HEK293 (cell line): ENCODE data around the gene PSG7.
"Not testable (repeated sequence)": the region's sequence is repeated elsewhere in the genome, so short reads cannot be mapped to it uniquely, and the experiment has no call there.

Source experiments
- CTCF ChIA-PET: fragments of 350-600 bp; formaldehyde crosslinking; extraction: SDS; loops from one replicate; lab custom pipeline; 2021; ENCODE audit warnings: antibody characterized with exemption; lab: Yijun Ruan, JAX
- POLR2A ChIA-PET: fragments of 300-600 bp; formaldehyde crosslinking; extraction: SDS; loops from one replicate; lab custom pipeline; 2020; ENCODE audit warnings: antibody characterized with exemption, inconsistent platforms; lab: Yijun Ruan, JAX
- H3K27ac ChIP-seq: fragments of 200-500 bp; sonication (Bioruptor generic); 2 replicates; pipeline ENCODE4 v1.5.1; 2014; ENCODE audit warnings: low read depth, low read length, control low read depth, inconsistent platforms; ENCODE audit errors: extremely low read depth
- H3K36me3 ChIP-seq, 2 experiments: fragments of 200-500 bp in 1 of 2; sonication (Bioruptor generic) in 1 of 2; 1 replicate in 1 of 2; 2 replicates in 1 of 2; pipeline ENCODE4 v1.5.1; 2014 to 2017; ENCODE audit warnings: inconsistent platforms in 2 of 2, low read length in 2 of 2; ENCODE audit not compliant: control insufficient read depth in 2 of 2, insufficient read depth in 1 of 2
- H3K4me1 ChIP-seq: fragments of 200-500 bp; sonication (Bioruptor generic); 2 replicates; pipeline ENCODE4 v1.5.1; 2014; ENCODE audit warnings: mild to moderate bottlenecking, low read length, inconsistent platforms; ENCODE audit not compliant: control insufficient read depth, insufficient read depth
- H3K4me3 ChIP-seq: 2 replicates; pipeline ENCODE4 v1.5.1; 2011; ENCODE audit warnings: low read depth, mild to moderate bottlenecking, control low read depth, low read length, moderate library complexity
- H3K9me3 ChIP-seq: fragments of 200-500 bp; sonication (Bioruptor generic); 2 replicates; pipeline ENCODE4 v1.5.1; 2014; ENCODE audit warnings: low read depth, low read length, inconsistent platforms; ENCODE audit not compliant: control insufficient read depth, insufficient read depth
- ZNF473 ChIP-seq: fragments of 450-650 bp; formaldehyde crosslinking; IDR thresholded peaks from 2 replicates; pipeline ENCODE4 v1.5.1; 2017; ENCODE audit warnings: missing biosample characterization, missing genetic modification characterization
- ZNF555 ChIP-seq: fragments of 450-650 bp; formaldehyde crosslinking; conservative IDR thresholded peaks from 2 replicates; pipeline ENCODE4 v1.5.1; 2017; ENCODE audit warnings: missing biosample characterization, mild to moderate bottlenecking, missing genetic modification characterization, inconsistent platforms
- TF ChIP-seq, protein P1 (sequence below): fragments of 450-650 bp; formaldehyde crosslinking; IDR thresholded peaks from 2 replicates; pipeline ENCODE4 v1.5.1; 2016; ENCODE audit warnings: missing biosample characterization, missing genetic modification characterization, low read depth
- TF ChIP-seq, protein P2 (sequence below): fragments of 450-650 bp; formaldehyde crosslinking; IDR thresholded peaks from 2 replicates; pipeline ENCODE4 v1.5.1; 2016; ENCODE audit warnings: missing biosample characterization, missing genetic modification characterization

The PSG7 gene

DNA sequence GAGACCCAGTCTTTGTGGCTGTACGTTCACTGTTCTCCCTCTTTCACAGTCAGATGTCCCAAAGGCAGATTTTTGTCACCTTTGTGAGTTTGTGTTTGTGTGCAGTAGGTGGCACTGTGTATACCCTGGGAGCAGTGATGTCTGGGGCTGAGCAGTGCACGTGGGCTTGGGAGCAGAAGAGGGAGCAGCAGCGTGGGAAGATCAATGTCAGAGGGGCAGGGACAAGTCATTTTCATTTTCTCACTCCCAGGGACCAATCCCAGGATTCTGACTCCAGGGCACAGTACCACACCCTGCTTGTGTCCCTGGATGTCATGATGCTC lies 17.3 kb downstream of the PSG7 start (continued):
- TF ChIP-seq, protein P1, sequence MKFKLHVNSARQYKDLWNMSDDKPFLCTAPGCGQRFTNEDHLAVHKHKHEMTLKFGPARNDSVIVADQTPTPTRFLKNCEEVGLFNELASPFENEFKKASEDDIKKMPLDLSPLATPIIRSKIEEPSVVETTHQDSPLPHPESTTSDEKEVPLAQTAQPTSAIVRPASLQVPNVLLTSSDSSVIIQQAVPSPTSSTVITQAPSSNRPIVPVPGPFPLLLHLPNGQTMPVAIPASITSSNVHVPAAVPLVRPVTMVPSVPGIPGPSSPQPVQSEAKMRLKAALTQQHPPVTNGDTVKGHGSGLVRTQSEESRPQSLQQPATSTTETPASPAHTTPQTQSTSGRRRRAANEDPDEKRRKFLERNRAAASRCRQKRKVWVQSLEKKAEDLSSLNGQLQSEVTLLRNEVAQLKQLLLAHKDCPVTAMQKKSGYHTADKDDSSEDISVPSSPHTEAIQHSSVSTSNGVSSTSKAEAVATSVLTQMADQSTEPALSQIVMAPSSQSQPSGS (tag by site-specific recombination): no peak
- TF ChIP-seq ZNF473: no peak
- TF ChIP-seq ZNF555 (tag by site-specific recombination): no peak
- TF ChIP-seq, protein P2, sequence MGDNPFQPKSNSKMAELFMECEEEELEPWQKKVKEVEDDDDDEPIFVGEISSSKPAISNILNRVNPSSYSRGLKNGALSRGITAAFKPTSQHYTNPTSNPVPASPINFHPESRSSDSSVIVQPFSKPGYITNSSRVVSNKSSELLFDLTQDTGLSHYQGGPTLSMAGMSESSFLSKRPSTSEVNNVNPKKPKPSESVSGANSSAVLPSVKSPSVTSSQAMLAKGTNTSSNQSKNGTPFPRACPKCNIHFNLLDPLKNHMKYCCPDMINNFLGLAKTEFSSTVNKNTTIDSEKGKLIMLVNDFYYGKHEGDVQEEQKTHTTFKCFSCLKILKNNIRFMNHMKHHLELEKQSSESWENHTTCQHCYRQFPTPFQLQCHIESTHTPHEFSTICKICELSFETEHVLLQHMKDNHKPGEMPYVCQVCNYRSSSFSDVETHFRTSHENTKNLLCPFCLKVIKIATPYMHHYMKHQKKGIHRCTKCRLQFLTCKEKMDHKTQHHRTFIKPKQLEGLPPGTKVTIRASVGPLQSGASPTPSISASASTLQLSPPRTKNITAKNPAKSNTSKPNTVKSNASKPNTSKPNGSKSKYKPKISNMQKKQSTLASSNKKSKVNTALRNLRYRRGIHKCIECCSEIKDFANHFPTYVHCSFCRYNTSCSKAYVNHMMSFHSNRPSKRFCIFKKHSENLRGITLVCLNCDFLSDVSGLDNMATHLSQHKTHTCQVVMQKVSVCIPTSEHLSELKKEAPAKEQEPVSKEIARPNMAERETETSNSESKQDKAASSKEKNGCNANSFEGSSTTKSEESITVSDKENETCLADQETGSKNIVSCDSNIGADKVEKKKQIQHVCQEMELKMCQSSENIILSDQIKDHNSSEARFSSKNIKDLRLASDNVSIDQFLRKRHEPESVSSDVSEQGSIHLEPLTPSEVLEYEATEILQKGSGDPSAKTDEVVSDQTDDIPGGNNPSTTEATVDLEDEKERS: no peak

DNA sequence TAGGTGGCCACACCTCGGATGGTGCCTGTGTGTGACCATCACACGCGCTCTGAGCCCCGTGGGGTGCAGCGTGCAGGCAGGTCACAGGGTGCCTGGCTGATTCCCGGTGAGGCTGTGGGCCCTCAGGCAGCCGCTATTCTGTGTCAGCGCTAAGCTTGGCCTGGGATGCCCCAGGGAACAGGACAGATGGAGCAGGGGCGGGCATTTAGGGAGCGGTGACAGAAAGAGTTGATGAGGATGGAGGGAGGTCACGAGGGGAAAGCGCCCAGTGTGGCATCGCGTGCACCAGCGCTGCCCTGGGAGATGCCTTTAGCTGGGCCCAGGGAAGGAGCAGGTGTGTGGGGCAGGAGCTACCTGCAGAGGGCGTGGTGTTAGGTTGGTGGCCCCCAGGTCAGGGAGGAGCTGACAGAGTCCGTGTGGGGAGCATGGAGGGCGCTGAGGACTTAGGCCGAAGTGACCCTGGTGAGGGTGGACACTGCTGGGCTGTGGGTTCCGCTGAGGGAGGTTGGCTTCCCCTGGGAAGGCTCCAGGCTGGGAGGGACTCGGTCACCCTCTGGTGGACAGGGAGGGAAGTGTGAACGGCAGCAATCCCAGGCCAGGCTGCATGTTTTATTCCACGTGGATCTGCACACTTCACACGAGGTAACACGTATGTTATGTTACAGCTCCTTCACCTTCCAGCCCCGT lies 17.8 kb downstream of the PSG7 start:
- H3K27ac ChIP-seq, H3K4me1 ChIP-seq, H3K36me3 ChIP-seq, H3K4me3 ChIP-seq, POLR2A ChIA-PET, H3K9me3 ChIP-seq: not testable (repeated sequence)
- CTCF ChIA-PET: interaction anchor here (0.6 to 1.3 kb wide), 6 partner anchors 11 to 392 kb away, joined by 3 to 4 read pairs (median 3); no protein-coding TSS in a partner anchor

DNA sequence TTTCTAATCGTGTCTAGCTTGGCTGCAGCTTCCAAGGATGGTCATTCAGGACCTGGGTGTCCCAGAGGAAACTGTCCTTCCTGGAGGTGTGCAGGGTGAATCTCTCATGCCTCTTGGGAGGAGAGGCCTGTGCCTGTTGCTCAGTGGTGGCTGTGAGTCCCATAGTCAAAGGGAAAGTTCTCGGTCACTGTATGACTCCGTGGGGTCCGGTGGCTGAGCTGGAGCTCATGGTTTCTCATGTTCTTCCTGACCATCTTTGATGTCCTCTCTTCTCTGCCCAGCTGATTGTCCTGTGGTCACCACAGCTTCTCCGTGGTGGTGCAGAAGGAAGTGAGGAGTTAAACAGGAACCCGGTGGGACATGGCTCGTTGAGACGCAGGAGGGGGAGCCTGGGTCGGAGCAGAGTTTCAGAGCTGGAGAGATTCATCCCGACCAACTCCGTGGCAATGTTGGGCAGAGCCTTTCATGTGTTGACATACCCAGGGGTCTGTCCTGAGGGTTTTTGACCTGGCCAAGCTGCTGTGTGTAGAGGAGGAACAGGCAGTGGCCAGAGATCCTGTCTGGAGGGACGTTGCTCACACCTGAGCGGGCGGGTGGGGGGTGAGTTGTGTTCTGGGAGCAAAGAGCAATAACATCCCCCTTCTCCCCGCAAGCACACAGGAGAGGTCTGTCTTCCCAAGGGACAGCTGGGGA lies 18.5 kb downstream of the PSG7 start:
- CTCF ChIA-PET: interaction anchor here (0.6 to 1.3 kb wide), 6 partner anchors 11 to 393 kb away, joined by 3 to 4 read pairs (median 3); no protein-coding TSS in a partner anchor
- POLR2A ChIA-PET, H3K4me3 ChIP-seq, H3K9me3 ChIP-seq, H3K4me1 ChIP-seq, H3K36me3 ChIP-seq, H3K27ac ChIP-seq: not testable (repeated sequence)

DNA sequence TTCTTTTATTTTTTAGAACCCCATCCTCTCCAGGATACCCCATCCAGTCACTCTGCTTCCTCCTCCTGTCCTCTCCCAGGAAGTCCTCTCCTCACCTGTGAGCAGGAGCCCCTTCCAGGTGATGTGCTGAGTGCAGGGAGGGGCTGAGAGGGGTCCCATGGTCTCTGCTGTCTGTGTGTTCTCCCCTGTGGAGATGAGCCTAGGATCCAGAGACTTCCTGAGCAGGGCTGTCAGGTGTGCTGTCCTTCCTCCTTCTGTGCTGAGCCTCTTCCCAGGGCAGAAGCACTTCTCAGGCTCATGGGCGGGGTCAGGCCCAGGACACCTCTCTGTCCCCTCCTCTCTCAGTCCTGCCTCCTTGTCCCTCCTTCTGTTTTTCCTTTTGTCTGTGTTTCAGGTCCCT lies 19.4 kb downstream of the PSG7 start, which contains the start of gene PSG6:
PSG6 (minus strand) TSS at position 261 of the 400 bp plus-strand sequence; CDS start at position 159, 102 bp downstream.
- CTCF ChIA-PET: interaction anchor here (0.6 kb wide), 1 partner anchor 347 kb away, joined by 3 read pairs; no protein-coding TSS in a partner anchor
- POLR2A ChIA-PET, H3K4me3 ChIP-seq, H3K36me3 ChIP-seq, H3K9me3 ChIP-seq, H3K4me1 ChIP-seq, H3K27ac ChIP-seq: not testable (repeated sequence)

DNA sequence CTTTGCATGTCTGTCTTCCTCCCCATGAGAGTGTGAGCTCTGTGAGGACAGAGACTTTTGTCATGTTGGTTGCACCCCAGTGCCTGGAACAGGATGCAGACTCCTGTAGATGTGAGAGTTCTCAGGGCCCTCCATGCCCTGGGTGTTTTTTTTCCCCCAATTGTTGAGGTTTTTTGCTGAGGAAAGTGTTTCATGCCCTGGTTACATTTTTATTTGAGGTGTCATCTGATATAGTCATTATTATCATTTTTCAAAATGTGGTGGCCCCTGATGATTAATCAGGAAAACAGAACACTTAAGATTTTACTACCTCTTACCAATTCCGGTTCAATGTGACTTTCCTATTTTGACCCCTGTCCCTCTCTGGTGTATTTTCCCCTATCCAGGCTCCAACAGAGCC lies 20.1 kb downstream of the PSG7 start:
- H3K4me1 ChIP-seq, POLR2A ChIA-PET, H3K9me3 ChIP-seq, H3K36me3 ChIP-seq, H3K27ac ChIP-seq, H3K4me3 ChIP-seq: not testable (repeated sequence)
- CTCF ChIA-PET: interaction anchor here (0.7 kb wide), 1 partner anchor 387 kb away, joined by 3 read pairs; no protein-coding TSS in a partner anchor

DNA sequence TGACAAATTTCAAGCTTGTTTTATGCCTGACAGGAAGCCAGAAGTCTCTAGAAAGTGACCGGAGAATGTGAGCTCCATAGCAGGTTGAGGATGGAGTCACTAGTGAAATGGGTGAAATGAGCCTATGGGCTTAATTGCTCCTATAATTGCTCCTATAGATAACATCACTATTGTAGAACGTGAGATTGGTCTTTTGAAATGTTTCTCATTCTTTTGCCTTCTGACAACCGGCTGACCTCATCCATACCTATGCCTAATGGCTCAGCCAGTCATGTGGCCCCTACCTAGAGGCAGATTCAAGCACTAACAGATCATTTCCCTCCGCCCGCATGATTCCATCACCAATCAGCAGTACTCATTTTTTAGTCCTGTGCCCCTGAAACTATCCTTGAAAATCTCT lies 23.5 kb downstream of the PSG7 start:
- POLR2A ChIA-PET, H3K4me1 ChIP-seq, H3K27ac ChIP-seq, H3K4me3 ChIP-seq, H3K9me3 ChIP-seq, H3K36me3 ChIP-seq: not testable (repeated sequence)
- CTCF ChIA-PET: interaction anchor here (0.5 to 1.1 kb wide), 2 partner anchors 9 to 26 kb away, joined by 3 read pairs; no protein-coding TSS in a partner anchor

DNA sequence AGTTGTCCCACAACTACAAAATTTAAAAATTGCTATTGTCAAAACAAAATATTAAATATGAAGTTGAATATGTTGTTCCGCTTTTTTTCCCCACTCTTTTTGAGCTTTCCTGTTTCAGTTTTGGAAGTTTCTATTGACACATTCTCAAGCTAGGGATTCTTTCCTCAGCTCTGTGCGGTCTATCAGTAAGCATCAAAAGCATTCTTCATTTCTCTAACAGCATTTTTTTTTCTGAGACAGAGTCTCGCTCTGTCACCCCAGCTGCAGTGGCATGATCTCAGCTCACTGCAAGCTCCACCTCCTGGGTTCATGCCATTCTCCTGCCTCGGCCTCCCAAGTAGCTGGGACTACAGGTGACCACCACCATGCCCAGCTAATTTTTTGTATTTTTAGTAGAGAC lies 24.1 kb downstream of the PSG7 start:
- H3K4me1 ChIP-seq, H3K4me3 ChIP-seq, H3K27ac ChIP-seq, H3K36me3 ChIP-seq, POLR2A ChIA-PET, H3K9me3 ChIP-seq: not testable (repeated sequence)
- CTCF ChIA-PET: interaction anchor here (0.5 to 1.1 kb wide), 3 partner anchors 9 to 28 kb away, joined by 3 read pairs; no protein-coding TSS in a partner anchor

DNA sequence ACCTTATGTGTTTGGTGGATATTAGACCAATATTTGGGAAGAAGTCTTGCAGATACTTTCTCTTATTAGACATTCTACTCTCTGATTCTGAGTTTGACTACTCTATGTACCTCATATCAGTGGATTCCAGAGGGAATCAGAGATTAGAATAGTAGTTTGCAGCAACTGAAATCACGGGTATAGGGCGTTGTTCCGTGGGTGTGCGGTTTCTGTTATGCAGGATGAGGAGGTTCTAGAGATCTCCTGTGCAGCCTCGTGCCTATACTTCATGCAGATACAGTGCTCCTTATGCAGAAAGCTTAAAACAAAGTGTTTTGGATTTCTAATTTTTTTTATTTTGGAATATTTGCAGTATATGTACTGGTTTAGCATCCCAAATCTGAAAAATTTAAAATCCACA lies 25.3 kb downstream of the PSG7 start:
- CTCF ChIA-PET, H3K4me1 ChIP-seq, H3K27ac ChIP-seq, H3K9me3 ChIP-seq, POLR2A ChIA-PET, H3K36me3 ChIP-seq, H3K4me3 ChIP-seq: not testable (repeated sequence)

DNA sequence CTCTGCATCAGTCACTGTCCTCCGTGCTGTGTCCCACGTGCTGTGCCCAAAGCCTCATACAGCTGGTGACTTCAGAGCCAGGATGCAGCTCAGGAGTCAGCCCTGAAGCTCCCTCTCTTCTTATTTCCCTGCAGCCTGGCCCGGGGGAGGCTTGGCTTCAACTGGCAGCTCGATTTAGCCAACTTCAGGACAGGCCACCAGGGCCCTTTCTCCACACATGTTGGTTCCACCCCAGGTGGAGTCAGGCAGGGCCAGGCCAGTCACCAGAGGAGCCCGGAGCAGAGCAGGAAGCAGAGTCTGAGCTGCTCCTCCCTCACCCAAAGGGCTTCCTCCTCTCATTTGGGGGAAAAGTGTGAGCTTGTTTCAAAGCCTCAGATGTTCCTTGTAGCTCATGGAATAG lies 30.8 kb downstream of the PSG7 start:
- H3K4me3 ChIP-seq, H3K27ac ChIP-seq, H3K36me3 ChIP-seq, H3K9me3 ChIP-seq, POLR2A ChIA-PET, H3K4me1 ChIP-seq: not testable (repeated sequence)
- CTCF ChIA-PET: interaction anchor here (1.1 kb wide), 1 partner anchor 24 kb away, joined by 3 read pairs; no protein-coding TSS in a partner anchor
